NCI-H748 (cell line): Measurements from ENCODE around the gene KRT86.
"Not testable (repeated sequence)": the region's sequence is repeated elsewhere in the genome, so short reads cannot be mapped to it uniquely, and the experiment has no call there.

Experiments used
- DNase-seq: peaks from one replicate; lab custom pipeline; 2025; ENCODE audit not compliant: unreplicated experiment; lab: John Stamatoyannopoulos, UW

KRT86 gene

GRCh38 chr12:52251367-52252051 is 22.9 kb upstream of the KRT86 start:
- DNase-seq: no peak

GRCh38 chr12:52252175-52252615 is 22.2 kb upstream of the KRT86 start:
- not testable (repeated sequence) for DNase-seq

DNA sequence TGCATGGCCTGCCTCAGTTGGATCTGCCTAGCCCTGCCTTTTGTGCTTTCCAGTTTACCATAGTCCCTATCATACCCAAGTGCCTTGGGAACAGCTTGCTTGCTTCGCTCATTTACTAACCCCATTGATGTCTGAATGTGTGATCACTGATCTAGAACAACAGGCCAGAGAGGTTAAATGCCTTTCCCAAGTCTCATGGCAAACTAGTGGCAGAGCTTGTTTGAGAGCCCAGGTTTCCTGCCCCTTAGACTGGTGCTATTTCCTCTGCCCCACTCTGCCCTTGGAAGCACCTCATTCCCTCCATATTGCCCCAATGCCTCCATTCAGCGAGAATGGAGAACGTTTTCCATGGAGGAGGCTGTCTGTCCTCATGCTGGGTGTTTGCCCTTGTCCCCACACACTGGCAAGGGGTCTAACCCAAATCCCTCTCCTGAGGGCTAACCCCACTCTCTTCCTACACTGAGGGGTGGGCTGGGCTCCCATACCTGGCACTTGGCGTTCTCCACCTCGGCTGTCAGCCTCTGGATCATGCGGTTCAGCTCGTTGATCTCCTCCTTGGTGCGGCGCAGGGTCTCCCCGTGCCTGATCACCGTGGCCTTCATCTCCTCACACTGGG is 21.6 kb upstream of the KRT86 start:
- DNase-seq: no peak

DNA sequence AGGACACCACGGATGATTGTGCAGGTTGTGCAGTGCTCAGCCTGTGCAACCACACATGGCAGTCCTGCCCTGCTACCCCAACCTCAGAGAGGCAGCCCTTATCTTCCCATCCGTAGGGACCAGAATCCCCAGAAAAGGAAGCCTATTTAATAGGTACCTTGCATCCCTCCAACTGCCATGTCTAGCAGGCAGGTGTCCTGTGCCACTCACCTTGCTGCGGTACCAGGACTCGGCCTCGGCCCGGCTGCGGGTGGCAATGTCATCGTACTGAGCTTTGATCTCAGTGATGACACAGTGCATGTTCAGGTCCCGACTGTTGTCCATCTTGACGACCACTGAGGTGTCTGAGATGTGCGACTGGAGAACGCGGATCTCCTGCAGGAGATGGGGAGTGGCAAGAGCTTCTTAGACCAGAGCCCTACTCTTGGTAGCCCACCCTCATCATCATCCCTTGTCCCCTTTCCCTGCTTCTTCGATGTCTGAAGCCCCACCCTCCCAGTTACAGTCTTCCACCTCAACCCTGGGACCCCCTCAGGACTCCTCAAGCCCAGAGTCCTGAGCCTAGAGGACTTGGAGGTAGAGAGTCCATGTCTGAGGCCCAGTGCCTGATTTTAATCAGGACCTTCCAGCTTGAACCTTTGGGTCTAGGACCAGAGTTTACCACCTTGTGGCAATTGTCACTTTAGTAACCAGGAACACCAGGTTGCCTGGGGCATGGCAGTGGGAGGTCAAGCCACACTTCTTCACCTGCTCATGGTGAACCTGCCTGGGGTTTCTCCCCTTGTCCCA is 20.9 kb upstream of the KRT86 start:
- DNase-seq: no peak

DNA sequence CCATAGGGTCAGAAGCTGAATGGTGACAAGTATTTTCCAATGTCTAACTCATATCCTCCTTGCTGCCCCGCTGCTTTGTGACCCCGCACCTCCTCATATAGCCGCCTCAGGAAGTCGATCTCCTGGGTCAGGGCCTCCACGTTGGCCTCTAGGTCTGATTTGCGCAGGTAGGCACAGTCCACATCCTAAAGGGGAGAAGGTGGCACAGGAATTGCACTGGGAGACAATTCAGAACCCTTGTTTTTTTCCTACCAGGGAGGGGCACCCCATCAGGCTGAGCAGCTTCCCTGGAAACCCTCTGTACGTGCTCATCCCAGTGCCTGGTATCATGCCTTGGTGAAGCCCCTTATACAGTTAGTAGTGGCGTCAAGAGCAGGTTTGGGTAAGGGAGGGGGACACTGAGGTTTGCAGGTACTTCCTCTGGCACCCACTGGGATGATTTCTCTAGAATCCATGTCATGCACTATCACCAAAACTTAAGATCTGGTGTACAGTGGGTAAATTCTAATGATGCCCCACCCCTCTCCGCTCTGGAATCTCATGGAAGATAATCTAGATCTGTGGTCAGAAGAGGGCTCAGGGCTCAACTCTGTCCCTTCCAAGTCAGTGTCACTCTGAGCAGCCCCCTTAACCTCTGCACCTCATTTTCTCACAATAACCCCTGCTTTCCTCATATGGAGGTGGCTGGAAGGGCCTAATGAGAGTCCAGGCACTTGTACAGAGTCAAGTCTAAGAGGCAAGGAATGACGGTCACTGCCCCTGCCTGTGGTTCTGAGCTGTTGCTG is 20.1 kb upstream of the KRT86 start:
- DNase-seq: no peak

- no peak for DNase-seq
Observed at GRCh38 chr12:52254965-52255751, 19.3 kb upstream of the KRT86 start.

- DNase-seq: no peak
Observed at GRCh38 chr12:52255926-52256583, 18.4 kb upstream of the KRT86 start.

- no peak for DNase-seq
Observed at GRCh38 chr12:52256584-52256935, 17.9 kb upstream of the KRT86 start.

GRCh38 chr12:52257074-52257551 is 17.3 kb upstream of the KRT86 start:
- no peak for DNase-seq

DNA sequence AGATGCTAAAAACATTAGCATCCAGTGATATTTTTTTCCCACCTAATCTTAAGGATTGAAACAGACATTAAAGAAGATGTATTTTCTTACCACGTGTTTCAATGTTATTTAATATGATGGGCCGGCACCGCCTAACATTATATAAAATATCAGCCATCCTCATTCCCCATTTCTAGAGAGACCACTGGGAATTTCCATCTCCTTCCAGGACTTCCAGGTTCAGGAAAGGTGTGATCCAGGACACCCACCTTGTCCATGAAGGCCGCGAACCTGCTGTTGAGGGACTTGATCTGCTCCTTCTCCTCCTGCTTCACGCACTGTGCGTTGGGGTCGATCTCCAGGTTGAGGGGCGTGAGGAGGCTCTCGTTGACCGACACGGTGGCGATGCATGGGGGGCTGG is 16.5 kb upstream of the KRT86 start:
- DNase-seq: not testable (repeated sequence)

GRCh38 chr12:52258335-52258901 is 16.0 kb upstream of the KRT86 start:
- no peak for DNase-seq

DNA sequence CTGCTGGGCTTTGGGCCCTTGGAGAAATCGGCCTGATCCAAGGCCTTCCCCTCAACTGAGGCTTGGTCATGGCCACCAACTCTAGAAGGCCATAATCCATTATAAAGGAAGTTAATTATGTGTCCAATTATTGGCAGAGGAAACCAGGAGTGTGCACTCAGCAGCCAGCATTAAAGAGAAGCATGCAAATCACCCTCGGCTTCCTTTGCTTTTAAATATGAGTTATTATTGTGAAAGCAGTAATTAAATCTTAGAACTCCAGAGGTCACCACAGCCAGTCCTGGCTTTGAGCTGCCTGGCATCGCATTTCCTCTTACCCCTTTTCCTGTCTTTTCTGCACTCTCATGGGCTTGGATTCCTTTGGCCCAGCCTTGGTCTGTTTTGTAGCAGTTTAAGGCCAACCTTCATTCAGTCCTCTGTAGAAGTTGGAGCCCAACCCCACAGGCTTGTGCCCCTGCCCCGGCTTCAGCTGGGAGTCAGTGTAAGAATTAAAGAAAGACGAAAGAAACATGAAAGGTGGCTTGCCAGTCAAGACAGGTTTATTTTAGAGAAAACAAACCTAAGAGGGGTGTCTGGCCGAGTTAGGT is 14.7 kb upstream of the KRT86 start:
- no peak for DNase-seq

DNA sequence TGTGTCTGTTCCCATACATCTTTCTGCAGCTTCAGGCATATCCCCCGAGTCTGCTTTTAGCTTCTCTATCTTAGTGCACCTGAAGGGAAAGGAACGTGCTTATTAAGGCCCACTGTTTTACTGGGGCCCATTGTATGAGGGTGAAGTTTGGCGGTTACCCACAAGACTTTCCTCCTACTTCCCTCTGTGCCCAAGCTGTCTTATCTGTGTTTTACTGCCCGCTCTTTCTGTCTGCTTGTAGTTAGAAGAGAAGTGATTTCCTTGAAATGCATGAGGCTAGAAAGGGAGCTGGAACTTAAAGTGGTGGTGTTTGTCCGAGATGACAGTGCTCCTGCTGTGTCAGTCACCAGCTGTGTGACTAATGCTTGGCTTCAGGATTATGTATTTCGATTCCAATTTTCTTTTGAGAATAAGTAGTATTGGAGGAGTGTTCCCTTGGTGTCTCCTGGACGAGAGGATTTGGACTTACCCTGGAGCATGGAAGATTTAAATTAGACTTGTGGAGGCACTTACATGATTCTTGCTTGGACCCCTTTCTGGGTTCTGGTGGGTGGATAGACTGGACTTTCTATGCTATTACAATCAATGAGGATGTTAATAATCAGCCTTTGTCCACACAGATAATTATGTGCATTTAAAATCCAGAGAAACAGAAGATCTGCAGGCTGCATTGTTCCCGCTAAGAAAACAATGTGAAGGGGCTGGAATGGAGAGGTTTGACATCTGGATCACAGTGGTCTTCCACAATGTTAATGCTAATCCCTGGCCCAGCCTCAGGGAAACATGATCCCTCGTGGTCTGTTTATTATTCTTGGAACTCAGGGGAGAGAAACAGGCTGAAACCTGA is 13.9 kb upstream of the KRT86 start:
- peak; percentile 52 for DNase-seq

GRCh38 chr12:52261208-52261484 is 13.3 kb upstream of the KRT86 start:
- DNase-seq: no peak

DNA sequence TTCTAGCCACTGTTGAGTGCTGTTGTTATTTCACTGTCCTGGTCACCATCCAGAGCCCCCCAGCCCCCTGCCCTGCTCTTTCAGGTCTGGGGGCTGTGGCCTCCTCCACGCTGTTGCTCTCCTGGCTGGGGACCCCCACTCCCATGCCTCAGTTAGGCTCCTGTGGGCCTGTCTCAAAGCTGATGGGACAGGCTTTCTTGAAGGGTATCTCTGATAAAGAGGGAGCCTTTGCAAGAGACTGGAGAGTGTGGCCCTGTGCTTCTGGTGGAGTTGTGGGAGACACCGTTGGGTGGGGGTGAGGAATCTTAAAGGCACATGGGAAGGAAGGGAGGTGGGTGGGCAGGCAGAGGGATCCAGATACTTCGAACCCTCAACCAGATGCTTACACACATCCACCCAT is 12.2 kb upstream of the KRT86 start:
- no peak for DNase-seq

GRCh38 chr12:52263761-52264434 is 10.5 kb upstream of the KRT86 start:
- no peak for DNase-seq

DNA sequence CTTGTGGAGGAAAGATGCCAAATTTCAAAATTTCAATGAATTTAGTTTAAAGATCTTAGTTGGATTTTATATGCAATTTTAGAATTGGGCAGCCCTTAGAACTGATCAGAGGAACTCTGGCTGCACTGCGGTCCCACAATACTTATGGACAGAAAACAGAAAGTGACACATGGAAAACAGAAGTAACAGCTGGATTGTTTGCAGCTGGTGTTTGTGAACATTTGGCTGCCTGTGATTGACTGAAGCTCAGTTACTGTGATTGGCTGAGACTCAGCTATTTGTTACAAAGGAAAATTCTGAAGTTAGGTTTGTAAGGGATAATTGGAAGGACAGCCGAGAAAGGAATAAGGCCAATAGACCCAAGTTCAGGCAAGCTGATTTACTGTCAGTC is 10.0 kb upstream of the KRT86 start:
- DNase-seq: no peak

DNA sequence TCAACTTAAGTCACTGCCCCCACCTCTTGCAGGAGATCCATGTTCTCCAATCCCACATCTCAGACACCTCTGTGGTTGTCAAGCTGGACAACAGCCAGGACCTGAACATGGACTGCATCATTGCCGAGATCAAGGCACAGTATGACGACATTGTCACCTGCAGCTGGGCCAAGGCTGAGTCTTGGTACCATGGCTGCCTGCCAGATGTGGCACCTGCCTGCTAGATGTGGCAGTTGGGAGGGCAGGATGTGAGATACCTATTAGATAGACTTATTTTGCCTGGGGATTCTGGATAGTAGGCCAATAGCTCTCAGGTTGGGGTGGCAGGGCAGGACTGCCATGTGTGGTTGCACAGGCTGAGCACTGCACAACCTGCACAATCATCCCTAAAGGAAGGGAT is 7.9 kb upstream of the KRT86 start:
- DNase-seq: no peak
